Forelimb muscle (tissue), 1 donor: ENCODE results near the gene FOCAD. TPM values are rescaled to one million over a fixed set of nuclear protein-coding genes. Genes with fewer than 3 reads are reported as not detected.
"Not testable (repeated sequence)": the region's sequence is repeated elsewhere in the genome, so short reads cannot be mapped to it uniquely, and the experiment has no call there.

Experiments used
- DNase-seq: peaks from one replicate; pipeline ENCODE4 v3.0.0-alpha.2; 2013; ENCODE audit warnings: low read depth
- polyA plus RNA-seq: library from polyadenylated mRNA; unstranded; fragments of 120-200 nt; gene quantifications from one replicate; pipeline ENCODE4 v1.2.1, GENCODE V29; 2013; ENCODE audit not compliant: insufficient read length

FOCAD gene
- polyA plus RNA-seq, 1 donor: 14.1 TPM

- no peak for DNase-seq
Measured at GRCh38 chr9:20671635-20672034, 12.4 kb upstream of the FOCAD start.

DNA sequence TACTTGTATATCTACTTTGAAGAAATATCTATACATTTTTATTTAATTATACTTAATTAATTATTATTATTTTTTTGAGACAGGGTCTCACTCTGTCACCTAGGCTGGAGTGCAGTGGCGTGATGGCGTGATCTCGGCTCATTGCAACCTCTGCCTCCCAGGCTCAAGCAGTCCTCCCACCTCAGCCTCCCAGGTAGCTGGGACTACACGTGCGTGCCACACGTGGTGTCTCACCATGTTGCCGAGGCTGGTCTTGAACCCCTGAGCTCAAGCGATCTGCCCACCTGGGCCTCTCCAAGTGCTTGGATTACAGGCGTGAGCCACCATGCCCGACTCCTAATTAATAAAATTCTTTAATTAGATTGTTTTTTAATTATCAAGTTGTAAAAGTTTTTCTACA is 10.5 kb upstream of the FOCAD start:
- DNase-seq: not testable (repeated sequence)

- no peak for DNase-seq
Measured at GRCh38 chr9:20681467-20681866, 2.6 kb upstream of the FOCAD start.

DNA sequence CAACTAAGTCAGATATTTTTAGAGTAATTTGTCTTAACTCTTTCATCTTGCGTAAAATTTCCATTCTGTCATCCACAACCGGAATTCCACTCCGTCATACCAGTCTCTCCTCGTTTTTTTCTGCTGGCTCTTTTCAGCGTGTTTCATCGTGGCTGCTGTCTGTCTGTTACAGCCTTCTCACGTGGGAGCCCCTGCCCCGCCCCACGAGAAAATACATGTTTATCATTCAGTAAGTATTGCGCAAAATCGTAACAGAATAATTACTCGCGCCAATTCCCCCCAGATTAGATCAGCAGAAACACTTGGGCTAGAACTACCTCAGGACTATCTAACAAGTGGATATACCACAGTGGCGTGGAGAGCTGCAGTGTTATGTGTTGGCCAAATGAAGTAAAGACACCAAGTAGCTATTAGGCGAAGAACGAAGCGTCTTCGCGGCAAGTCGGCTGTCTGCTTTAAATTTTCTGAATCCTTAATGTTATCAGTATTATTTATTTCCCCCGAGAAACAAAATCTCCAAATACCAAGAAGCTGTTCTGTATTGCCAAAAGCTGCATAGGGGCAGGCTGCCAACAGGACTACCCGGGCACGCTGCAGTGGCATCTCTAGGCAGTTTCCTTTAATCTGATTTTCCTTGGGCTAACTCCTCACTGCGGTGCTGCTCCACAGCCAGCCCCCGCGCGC is 566 bp upstream of the FOCAD start:
- DNase-seq: no peak

DNA sequence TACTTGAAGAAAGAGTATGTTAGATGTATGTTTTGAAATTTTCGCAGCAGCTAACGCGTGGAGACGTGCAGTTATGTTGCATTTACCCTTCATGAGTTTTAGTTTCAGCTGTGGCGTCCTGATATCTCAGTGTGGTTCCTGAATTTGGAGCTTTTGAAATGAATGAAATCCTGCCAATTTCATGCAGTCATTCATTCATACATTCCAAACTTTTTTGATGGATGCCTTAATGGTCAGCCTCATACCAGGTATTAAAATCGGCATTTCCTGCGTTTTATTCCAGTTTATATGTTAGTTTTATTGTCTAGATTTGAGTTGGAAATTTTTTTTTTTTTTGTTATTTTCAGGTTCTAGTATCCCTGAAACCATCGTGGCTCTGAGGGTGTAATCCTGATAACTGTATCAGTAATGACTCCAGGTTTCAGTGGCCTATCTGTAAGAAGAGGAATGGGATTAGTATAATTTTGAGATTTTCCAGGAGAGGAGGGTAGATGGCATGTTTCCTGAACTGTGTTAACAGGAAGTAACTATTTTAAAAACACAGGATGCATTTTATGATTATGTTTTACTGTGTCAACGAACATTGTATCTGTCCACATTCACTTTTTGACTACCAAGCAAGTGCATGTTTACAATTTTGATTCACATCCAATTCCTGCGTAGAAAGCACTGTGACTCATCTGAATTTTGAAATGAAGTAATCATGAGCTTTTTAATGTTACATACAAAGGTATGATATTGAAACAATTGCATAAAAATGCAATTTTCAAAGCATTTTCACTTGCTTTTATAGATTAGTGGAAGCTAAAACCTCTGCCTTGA is 1.0 kb downstream of the FOCAD start:
- no peak for DNase-seq

- no peak for DNase-seq
Measured at GRCh38 chr9:20685769-20686168, 1.7 kb downstream of the FOCAD start.

DNA sequence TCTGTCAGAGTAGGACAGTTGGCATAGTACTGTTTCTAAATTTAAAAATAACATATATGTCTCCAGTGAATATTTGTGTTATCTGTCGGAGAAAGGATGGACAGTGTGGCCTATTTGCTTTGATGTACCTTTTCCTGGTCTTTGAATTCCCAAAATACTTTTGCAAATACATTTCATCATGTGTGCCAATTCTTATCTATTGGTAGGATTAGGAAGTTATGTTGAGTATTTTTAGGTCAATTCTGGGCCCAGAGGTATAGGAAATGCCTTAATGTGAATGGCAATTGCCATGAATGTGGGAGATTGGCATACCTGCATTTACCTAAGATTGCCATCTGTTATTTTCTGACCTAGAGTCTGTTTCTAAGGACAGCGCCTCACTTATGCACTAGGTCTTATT is 5.8 kb downstream of the FOCAD start:
- no peak for DNase-seq

DNA sequence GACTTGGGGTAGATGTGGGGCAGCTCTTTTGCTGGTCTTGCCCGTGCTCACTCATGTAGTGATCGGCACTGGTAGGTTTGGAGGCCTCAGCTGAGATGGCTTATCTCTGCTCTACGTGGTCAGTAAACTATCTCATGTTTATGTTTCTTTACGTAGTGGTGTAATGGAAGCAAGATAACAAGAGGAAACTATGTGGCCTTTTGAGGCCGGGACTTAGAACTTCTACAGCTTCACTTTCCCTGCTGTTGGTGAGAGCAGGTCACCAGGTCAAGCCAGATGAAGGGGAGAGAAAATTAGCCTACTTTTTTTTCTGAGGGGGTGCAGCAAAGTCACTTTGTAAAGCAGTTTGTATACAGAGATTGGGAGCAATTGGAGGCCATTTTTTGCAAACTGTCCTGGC is 8.5 kb downstream of the FOCAD start:
- DNase-seq: no peak

- DNase-seq: no peak
Measured at GRCh38 chr9:20693068-20693467, 9.0 kb downstream of the FOCAD start.

DNA sequence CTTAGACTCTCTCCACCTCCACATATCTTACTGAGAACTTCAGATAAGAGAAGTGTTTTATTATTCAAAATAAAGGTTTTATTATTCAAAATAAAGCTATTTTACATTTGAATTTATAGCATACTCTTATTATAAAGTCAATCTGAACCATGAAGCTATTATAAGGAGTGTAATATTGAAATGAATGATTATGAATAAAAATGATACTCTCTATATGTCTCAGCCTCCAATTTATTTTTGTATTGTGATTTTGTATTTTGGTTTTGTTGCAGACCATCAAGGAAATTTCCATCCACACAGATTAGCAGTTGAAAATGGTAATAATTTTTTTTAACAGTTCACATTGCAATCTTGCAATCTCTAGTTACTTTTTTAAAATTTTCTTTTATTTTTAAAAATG is 10.2 kb downstream of the FOCAD start:
- DNase-seq: no peak

DNA sequence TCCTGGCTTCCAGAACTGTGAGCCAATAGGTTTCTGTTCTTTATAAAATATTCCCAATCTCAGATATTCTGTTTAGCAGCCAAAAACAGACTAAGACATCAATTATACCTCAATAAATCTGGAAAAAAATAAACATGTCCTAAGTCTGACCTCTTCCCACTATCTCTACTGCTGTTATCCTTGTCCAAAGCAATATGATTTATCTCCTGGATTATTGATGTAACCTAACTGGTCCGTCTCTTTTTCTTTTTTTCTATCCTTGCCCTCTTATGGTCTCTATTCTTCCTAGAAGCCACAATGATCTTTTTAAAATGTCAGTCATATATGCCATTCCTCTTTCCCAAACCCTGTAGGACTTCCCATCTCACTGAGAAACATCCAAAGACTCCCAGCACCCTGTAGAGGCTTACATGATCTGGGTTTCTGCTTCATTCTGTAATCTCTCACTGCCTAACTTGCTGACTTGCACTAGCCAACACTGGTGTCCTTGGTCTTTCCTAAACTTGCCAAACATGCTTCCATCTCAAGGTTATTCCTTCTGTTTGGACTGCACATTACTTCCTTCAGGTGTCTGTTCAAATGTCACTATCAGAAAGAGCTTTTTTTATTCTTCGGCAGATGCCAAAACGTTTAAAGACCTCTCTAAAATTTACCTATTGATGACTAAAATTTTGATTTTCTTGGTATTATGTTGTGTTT is 13.1 kb downstream of the FOCAD start:
- DNase-seq: no peak

GRCh38 chr9:20698782-20699181 is 14.7 kb downstream of the FOCAD start:
- DNase-seq: no peak

GRCh38 chr9:20701060-20701459 is 17.0 kb downstream of the FOCAD start:
- no peak for DNase-seq

- no peak for DNase-seq
Measured at GRCh38 chr9:20702570-20702969, 18.5 kb downstream of the FOCAD start.

- no peak for DNase-seq
Measured at GRCh38 chr9:20703146-20703545, 19.1 kb downstream of the FOCAD start.

GRCh38 chr9:20707708-20708107 is 23.6 kb downstream of the FOCAD start:
- no peak for DNase-seq

DNA sequence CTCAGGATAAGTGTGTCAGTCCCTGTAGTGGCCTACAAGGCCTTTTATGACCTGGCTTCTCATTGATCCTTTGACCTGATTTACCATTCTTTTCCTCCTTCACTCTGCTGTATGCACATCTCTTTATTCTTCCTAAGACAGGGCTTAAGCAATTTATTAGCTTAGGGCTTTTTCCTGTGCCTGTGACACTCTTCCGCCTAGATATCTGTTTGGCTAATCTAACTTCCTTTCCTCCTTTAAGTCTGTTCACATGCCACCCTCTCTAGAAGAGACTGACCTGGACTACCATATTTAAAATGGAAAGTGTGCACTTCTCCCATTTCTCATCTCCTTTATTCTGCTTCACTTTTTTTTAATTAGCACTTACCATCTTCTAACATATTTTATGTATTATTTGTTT is 29.1 kb downstream of the FOCAD start:
- no peak for DNase-seq

GRCh38 chr9:20714442-20715415 is 30.7 kb downstream of the FOCAD start:
- no peak for DNase-seq

DNA sequence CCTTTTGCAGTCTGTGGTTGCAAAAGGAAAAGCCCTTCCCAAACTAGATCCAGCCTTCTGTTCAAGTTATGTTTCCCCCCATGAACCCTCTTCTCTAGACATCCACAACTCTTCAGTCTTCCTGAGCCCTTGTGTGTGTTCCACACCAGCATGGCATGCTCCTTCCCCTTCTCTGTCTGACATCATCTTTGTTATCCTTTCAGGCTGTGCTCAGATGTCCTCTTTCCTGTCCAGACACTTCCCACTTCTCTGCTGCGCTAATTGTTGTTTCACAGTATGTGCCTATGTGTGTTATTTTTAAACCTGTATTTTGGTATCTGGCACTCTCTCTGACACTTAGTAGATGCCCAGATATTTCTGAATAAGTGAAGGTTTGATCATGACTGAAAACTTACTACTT is 38.2 kb downstream of the FOCAD start:
- no peak for DNase-seq

DNA sequence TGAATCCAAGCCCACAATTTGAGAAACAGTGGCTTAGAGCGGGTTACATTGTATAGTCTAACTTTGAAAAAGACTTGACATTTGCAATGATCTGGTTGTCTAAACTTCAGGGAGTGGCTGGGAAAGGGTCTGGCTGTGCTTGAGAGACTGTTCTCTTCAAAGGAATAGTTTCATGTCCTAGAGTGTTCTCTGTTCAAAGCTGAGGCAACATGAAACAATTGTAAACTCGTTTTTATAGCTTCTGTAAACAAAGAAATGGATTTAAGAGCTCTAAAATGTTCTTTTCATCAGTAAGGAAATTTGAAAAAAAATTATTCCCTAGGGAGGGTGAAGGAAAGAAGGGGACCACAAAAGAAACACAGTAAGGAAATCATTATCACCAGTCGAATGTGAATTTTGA is 41.6 kb downstream of the FOCAD start:
- no peak for DNase-seq

- DNase-seq: no peak
Measured at GRCh38 chr9:20726144-20726543, 42.1 kb downstream of the FOCAD start.
